ENCODE results near the gene IKZF2. TPM values are rescaled to one million over a fixed set of nuclear protein-coding genes. Genes with fewer than 3 reads are reported as not detected.

IKZF2 gene
- total RNA-seq, 2 donors from 2014 or later = 6.0 to 6.5 TPM

- no peak for TF ChIP-seq CTCF (IDR thresholded peaks at IDR 0.05)
- Histone ChIP-seq H3K4me3 (no peak overlapping the region), H3K9me3 (no peaks in the 10 kb centered on the region), H3K27ac (no peak overlapping the region), H3K27me3 (no peaks in the 10 kb centered on the region), H3K4me1 (no peaks in the 10 kb centered on the region), H3K36me3 (no peaks in the 10 kb centered on the region)
- DNase-seq (ENCODE audit: low spot score) = no peak
Measured at GRCh38 chr2:213172641-213173040, 21.2 kb upstream of the IKZF2 start.

GRCh38 chr2:213171147-213171546, 19.7 kb upstream of the IKZF2 start:
- TF ChIP-seq CTCF (IDR thresholded peaks at IDR 0.05) = no peak

GRCh38 chr2:213167271-213167930, 16.0 kb upstream of the IKZF2 start:
- Histone ChIP-seq H3K4me3 (no peak overlapping the region), H3K9me3 (no peaks in the 10 kb centered on the region), H3K27me3 (no peaks in the 10 kb centered on the region), H3K27ac (no peak overlapping the region), H3K36me3 (no peaks in the 10 kb centered on the region), H3K4me1 (no peaks in the 10 kb centered on the region)
- no peak for TF ChIP-seq CTCF (IDR thresholded peaks at IDR 0.05)
- DNase-seq (ENCODE audit: low spot score) = no peak

More at GRCh38 chr2:213171147-213171546, 19.7 kb upstream of the IKZF2 start:
- no peak for DNase-seq (ENCODE audit: low spot score)
- Histone ChIP-seq H3K4me1 (no peaks in the 10 kb centered on the region), H3K4me3 (no peak overlapping the region), H3K36me3 (no peaks in the 10 kb centered on the region), H3K27me3 (no peaks in the 10 kb centered on the region), H3K9me3 (no peaks in the 10 kb centered on the region), H3K27ac (no peak overlapping the region)

GRCh38 chr2:213166109-213166508, 14.7 kb upstream of the IKZF2 start:
- no peak for DNase-seq (ENCODE audit: low spot score)
- Histone ChIP-seq H3K36me3 (no peaks in the 10 kb centered on the region), H3K4me1 (no peaks in the 10 kb centered on the region), H3K27me3 (no peaks in the 10 kb centered on the region), H3K4me3 (no peak overlapping the region), H3K9me3 (no peaks in the 10 kb centered on the region), H3K27ac (no peak overlapping the region)
- TF ChIP-seq CTCF (IDR thresholded peaks at IDR 0.05) = no peak

GRCh38 chr2:213164263-213164662, 12.9 kb upstream of the IKZF2 start:
- DNase-seq (ENCODE audit: low spot score) = no peak
- no peak overlapping the region for H3K27ac ChIP-seq
- TF ChIP-seq CTCF (IDR thresholded peaks at IDR 0.05) = no peak
- no peaks in the 10 kb centered on the region for H3K27me3 ChIP-seq
- H3K4me3 ChIP-seq = no peak overlapping the region
- H3K9me3 ChIP-seq = no peaks in the 10 kb centered on the region
- H3K4me1 ChIP-seq = no peaks in the 10 kb centered on the region
- H3K36me3 ChIP-seq = no peaks in the 10 kb centered on the region

Data from right atrium auricular region (tissue), 2 donors.